ENCODE data around the gene PTPRM.

- TF ChIP-seq, protein P1, sequence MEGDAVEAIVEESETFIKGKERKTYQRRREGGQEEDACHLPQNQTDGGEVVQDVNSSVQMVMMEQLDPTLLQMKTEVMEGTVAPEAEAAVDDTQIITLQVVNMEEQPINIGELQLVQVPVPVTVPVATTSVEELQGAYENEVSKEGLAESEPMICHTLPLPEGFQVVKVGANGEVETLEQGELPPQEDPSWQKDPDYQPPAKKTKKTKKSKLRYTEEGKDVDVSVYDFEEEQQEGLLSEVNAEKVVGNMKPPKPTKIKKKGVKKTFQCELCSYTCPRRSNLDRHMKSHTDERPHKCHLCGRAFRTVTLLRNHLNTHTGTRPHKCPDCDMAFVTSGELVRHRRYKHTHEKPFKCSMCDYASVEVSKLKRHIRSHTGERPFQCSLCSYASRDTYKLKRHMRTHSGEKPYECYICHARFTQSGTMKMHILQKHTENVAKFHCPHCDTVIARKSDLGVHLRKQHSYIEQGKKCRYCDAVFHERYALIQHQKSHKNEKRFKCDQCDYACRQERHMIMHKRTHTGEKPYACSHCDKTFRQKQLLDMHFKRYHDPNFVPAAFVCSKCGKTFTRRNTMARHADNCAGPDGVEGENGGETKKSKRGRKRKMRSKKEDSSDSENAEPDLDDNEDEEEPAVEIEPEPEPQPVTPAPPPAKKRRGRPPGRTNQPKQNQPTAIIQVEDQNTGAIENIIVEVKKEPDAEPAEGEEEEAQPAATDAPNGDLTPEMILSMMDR (IDR thresholded peaks at IDR 0.05): no peak
- no peak for TF ChIP-seq EZH2 (IDR thresholded peaks at IDR 0.05)
Observed at GRCh38 chr18:7604361-7604760, 37.2 kb downstream of the PTPRM start.

Measured in neural progenitor cell (in vitro differentiated cells).